ENCODE data around the gene MYO3B. TPM values are rescaled to one million over a fixed set of nuclear protein-coding genes. Genes with fewer than 3 reads are reported as not detected.

MYO3B gene
- total and polyA plus RNA-seq, 2 donors (not counting 3 experiments of a cell fraction or from before 2014, with no cell fraction given): 0.03 TPM; not detected in 1

GRCh38 chr2:170605862-170606261 lies 427.9 kb downstream of the MYO3B start:
- Histone ChIP-seq H3K4me1 (ENCODE audit: control insufficient read depth, extremely low read depth, insufficient read depth, low read length) (no peaks in the 10 kb centered on the region), H3K4me2 (ENCODE audit: insufficient read depth, low read length) (no peak overlapping the region), H3K9me3 (replicated peaks; ENCODE audit: control insufficient read depth, insufficient read depth, low read length) (no peaks in the 10 kb centered on the region), H3K27me3 (ENCODE audit: control insufficient read depth in 2 of 2, insufficient read depth in 2 of 2, low read length in 2 of 2) (peaks cover 1 to 3% of the 10 kb centered on the region in 2 experiments), H3K9ac (replicated peaks; ENCODE audit: extremely low read depth, insufficient read depth, low read length) (no peak overlapping the region), H3K27ac (ENCODE audit: insufficient read depth, low read depth, low read length) (no peak overlapping the region), H3K36me3 (ENCODE audit: control insufficient read depth in 2 of 2, extremely low read depth in 1 of 2, insufficient read depth in 2 of 2, low read length in 2 of 2) (no peaks in the 10 kb centered on the region), H3K9me1 (replicated peaks; ENCODE audit: control insufficient read depth, extremely low read depth, insufficient read depth, low read length) (no peaks in the 10 kb centered on the region), H2AFZ (ENCODE audit: low read depth, low read length) (no peak overlapping the region), H3K79me2 (ENCODE audit: control insufficient read depth, insufficient read depth, low read length) (no peaks in the 10 kb centered on the region), H4K20me1 (replicated peaks; ENCODE audit: control insufficient read depth, extremely low read depth, insufficient read depth, low read length) (no peaks in the 10 kb centered on the region), H3K4me3 (replicated peaks in 1 of 3; ENCODE audit: insufficient read depth in 1 of 3, low read depth in 1 of 3, low read length in 3 of 3) (no peak overlapping the region)
- TF ChIP-seq GATA2 (IDR thresholded peaks at IDR 0.05; ENCODE audit: insufficient read depth, insufficient read length, low read depth, low read length) (no peak), MYC (IDR thresholded peaks at IDR 0.05; ENCODE audit: low read depth, low read length) (no peak), EZH2 (IDR thresholded peaks at IDR 0.05; ENCODE audit: borderline replicate concordance, low read depth, low read length, severe bottlenecking) (no peak), CTCF (IDR thresholded peaks at IDR 0.05; ENCODE audit: extremely low read depth in 1 of 2, insufficient read depth in 1 of 2, low read depth in 1 of 2, low read length in 2 of 2) (no peak), MAX (IDR thresholded peaks at IDR 0.05; ENCODE audit: insufficient read depth, insufficient read length) (no peak), JUN (IDR thresholded peaks at IDR 0.05; ENCODE audit: borderline replicate concordance, insufficient read depth, insufficient read length, low read depth) (no peak), POLR2AphosphoS5 (IDR thresholded peaks at IDR 0.05; ENCODE audit: insufficient read depth, low read depth, low read length) (no peak), FOS (IDR thresholded peaks at IDR 0.05; ENCODE audit: borderline replicate concordance, insufficient read depth, low read length) (no peak), POLR2A (IDR thresholded peaks at IDR 0.05; ENCODE audit: low read depth, low read length) (no peak)
- ChIA-PET CTCF (no interaction called here), POLR2A (no interaction called here)
- dilution Hi-C loops (cut with MboI; ENCODE audit: extremely low pct_ligation_motif_present, low sequenced_read_pairs): no loop called here
- FAIRE-seq (no peak), DNase-seq (ENCODE audit: low read depth, low spot score) (no peak)
- BruUV-seq (replicated peaks): no TSS peak
- intact Hi-C loops (cut with micrococcal nuclease): no loop called here
